HG03342 (cell line): ENCODE measurements around the gene ABCA9.

ENCODE experiments used
- ATAC-seq: cut with Tn5 transposase; IDR thresholded peaks from one replicate; pipeline ENCODE4 v1.9.1; 2021; ENCODE audit warnings: mild to moderate bottlenecking, moderate library complexity; ENCODE audit not compliant: unreplicated experiment

The ABCA9 gene

DNA sequence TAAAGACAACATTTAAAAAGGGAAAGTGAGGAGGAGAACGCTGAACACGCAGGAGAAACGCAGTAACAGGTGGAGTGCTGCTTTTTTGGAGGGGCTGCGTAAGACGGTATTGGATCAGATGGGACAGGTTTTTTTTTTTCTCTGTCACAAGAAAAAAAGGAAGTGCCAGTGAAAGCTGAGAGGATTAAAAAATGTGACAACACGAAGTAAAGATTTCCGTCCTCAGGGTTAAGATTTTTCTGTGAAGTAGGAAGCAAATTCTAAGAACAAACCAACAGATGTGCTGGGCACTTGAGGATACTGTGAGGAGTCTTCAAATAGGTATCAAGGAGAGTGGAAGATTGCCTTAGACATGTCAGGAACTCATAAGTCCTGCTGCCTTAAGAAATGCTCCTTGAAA is 5.8 kb upstream of the ABCA9 start:
- ATAC-seq, result no peak

DNA sequence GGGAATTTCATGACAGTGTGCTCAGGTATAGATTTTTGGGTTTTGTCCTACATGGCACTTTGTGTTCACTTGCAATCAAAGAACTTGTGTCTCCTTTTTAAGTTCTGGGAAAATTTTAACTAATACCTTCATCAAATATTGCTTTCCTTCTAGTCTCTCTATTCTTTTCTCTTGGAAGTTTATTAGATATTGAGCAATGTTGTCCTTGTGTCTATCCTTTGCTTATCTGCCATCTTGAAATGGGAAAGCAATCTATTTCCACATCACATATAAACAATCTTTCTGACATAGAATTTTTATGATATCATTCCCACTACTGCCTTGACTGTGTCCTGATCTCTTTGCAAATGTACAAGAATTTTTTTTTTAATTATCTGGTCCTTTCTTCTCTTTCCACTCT is 4.4 kb upstream of the ABCA9 start:
- ATAC-seq, result no peak

DNA sequence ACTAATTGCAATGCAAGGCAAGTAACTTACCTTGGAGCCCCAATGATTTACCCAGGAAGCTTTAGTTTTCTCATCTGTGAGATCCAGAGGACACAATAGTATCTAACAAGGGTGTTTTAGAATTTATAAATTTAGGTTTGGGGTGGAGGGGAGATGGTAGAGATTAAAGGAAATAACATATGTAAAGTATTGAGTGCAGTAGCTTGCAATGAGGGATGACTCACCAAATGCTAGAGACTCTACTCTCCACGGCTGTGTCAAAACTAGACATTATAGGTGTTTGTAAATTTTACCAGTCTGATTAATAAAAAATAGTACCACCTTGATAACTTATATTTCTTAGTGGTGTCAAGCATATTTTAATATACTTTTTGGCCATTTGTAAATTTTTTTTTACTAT is 3.7 kb upstream of the ABCA9 start:
- no peak for ATAC-seq

DNA sequence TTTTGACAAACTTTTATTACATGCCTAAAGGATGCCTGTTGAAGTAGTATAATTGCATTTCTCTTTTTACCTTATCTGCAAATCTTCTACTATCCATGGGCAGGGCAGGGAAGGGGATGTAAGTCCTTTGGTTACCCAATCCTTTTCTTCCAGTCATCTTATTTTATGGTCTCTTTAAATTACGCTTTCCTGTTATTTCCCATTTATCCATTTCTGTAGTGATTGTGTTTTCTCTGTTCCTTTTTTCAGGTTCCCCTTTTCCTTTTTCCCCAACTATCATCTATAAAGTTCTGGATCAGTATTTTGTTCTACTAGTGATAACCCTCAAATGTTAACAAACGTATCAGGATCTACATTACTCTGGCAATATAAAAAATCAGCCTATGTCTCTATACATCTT is 3.3 kb upstream of the ABCA9 start:
- no peak for ATAC-seq

DNA sequence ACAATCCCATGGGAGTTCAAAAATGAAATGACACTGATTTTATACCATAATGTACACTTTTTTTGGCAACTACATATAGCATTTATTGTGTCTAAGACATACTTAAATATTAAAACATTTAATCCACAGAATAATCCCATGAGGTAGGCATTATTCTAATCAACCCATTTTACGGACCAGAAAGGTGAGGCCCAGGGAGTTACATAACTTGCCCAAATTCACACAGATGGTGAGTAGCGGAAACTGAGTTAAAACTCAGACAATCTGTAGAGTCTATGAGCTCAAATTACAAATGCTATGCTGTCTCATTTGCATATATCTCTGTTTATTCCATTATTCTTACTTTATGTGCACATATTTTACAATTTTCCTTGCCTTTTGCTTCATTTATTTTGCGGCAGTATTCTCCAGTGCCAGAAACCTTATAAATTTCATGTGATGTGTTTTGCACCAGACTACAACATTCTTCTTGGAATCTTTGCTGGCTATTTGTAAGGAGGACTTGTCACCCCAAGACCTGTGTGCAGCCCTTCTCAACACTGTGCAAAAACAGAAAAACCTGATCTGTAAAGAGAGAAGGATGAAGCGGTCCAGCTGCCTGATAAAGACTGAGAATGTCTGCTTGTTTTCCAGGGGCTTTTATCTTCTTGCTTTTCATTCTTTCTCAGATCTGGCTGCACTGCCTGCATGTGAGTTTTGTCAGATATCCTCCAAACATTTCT is 2.3 kb upstream of the ABCA9 start:
- no peak for ATAC-seq

DNA sequence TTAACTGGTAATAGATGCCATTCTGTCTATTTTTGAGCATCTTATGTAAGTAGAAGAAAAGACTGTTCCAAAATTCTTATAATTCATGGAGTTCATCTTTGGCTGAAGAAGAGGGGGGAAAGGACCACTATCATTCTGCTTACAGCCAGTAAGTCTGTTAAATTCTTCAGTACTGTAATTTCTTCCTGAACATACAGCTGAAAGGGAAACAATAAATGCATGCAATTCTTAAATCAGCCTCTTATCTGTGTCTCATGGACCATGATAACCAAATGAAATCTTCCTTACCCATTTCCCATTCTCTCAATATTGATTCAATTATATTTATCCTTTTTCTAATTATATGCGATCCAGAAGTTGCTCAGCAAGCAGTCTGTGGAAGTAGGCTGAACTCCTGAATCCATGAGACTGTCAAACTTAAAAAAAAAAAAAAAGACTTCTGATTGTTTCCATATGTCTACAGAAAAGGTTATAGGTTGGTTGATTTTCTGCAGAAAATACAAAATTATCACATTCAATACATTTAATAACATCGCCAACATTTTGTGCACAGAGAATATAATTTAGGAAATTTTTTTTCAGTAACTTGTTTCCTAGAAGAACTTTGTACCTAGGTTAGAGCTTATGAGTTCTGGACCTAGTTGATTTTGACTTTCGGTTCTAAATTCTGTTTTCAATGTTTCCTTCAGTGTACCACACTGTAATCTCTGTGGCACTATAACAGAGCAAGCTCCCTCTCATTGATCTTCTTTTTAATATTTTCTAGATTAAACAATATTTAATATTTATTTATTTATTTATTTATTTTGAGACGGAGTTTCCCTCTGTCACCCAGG is 1.2 kb upstream of the ABCA9 start:
- ATAC-seq, result no peak

DNA sequence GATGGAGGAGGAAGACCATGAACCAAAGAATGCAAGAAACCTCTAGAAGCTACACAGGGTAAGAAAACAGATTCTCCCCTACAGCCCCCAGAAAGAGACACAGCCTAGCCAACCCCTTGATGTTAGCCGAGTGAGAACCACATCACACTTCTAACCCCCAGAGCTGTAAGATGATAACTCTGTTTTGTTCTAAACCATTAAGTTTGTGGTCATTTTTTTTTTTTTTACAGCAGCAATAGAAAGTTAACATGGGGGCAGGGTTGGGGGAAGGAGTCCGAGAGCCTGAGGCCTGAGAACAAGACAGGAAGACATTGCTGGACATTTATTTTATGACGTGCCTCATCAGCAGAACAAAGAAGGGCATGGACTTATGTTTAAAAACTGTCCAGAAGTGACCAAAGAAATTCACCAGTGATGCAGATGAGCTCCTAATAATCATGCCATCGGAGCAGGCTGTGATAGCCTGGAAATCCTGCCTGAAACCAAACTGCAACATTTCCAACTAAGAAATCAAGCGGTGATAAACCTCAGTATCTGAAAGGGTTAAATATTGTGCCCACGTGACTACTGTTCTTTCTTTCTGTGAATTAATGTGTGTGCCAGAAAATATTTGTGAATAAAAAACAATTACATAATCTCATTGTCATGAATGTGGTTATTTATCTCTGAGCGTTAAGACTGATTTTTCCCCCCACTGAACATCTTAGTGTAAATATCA is 1.1 kb downstream of the ABCA9 start:
- ATAC-seq, result no peak

DNA sequence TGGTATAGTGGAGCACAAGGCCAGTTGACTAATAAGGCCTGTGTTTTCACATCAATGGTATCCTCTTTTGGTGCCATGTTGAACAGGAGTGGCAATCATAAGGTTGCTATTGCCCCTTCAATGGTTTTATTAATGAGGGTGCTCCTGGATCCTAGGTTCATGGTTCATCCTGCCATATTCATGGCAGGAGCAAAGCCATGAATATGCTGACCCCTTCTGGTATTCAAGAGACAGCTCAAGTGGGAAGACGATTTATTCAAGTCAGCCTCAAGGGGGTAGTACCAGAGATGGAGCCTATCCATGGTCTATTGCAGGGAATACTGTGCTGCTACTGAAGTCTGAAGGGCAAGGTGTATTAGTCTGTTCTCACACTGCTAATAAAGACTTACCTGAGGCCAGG is 2.6 kb downstream of the ABCA9 start:
- no peak for ATAC-seq

DNA sequence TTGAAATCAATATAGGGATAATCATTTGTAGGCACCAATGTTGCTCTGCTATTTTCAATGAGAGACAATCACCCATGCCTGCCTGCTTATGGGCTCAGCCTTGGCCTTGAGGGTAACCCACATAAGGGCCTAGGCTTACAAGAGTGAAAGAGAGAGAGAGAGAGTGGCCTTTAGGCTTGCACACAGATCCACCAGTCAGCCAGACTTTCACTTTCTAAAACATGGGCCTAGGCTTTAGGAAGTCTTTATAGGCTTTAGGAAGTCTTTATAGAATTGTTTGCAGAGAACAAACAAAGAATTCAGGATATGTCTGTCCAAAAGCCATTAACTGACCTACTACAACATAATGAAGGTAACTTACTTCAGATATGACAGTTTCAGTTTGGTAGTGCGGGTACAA is 3.4 kb downstream of the ABCA9 start:
- ATAC-seq, result no peak

DNA sequence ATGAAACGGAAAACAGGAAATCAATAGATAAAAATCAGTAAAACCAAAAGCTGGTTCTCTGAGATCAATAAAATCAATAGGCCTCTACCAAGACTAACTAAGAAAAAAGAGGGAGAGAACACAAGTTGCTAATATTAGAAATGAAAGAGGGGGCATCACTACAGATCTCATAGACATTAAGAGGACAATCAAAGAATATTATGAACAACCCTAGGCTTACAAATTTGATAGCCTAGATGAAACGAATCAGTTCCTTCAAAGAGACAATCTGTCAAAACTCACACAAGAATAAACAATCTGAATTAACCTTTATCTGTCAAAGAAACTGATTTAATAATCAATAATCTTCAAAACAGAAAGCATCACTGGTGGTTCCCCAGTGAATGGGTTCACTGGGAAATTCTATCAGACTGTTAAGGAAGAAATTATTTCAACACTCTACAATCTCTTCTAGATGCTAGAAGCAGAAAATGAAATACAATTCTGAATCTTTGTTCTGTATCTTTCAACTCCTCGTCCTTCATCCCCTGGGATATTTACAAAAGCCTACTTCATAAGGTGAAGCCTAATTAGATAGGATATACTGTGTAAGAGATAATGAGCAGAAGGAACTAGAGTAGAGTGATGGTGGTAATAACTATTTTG is 4.4 kb downstream of the ABCA9 start:
- ATAC-seq, result no peak

DNA sequence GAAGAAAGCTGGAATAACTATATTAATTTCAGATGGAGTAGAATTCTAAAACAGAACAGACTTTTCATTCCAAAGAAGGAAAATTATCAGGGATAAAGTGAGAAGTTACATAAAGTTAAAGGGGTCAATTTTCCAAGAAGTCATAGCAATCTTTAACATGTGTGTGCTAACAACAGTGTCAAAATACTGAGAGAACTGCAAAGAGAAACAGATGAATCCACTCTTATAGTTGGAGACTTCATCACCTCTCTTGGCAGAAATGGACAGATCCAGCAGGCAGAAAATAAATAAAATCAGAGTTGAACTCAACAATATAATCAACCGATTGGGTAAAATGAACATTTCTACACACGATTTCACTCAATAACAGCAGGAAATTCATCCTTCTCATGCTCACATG is 5.4 kb downstream of the ABCA9 start:
- ATAC-seq, result no peak

DNA sequence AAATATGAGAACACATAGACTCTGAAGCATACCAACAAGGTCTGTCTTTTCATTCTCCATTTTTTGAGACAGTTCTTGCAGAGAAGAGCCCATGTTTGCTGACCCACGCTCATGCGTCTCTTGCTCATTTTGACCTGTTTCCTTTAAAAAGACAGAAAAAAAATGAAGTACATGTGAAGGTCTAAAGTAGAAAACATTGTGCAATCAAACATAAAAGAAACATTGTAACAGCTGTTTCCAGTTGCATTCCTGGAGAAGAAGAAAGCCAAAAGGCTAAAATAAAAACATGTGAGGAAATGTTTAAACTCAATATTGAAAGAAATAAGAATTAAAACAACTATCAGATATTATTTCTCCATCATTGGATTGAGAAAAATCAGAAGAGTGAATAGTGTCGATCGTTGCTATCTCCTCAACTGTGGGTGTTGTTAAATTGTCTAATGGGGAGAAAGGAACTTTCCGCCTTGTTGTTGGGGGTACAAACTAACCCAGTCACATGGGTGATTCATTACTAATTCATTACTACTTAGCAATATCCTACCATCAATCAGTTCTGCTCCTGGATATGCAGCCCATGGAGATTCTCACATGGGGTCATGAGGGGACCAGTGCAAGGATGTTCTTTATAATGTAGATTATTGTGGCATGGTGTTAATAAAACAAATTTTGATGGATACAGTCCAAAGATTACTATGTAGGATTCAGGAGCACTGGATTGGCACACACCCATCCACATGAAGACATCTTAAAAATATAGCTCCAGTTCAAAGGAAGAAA is 9.5 kb downstream of the ABCA9 start:
- ATAC-seq, result no peak

DNA sequence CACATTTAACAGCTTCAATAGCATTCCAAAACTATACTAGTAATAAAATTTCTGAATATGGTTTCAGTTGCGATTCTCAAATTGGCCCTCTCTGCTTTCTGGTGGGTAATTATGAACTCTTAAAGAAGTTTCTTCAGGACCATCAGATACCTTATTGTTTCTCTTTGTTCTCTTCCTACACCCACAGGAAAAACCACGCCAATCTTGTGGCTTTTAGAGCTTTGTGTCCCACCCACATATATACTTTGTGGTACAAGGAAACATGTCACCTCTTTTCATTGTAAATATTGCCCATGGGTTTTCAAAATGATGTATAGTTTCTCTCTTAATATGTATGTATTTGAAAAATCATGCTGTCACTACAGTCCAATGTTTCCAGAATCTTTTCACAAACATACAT is 12.1 kb downstream of the ABCA9 start:
- ATAC-seq, result no peak

DNA sequence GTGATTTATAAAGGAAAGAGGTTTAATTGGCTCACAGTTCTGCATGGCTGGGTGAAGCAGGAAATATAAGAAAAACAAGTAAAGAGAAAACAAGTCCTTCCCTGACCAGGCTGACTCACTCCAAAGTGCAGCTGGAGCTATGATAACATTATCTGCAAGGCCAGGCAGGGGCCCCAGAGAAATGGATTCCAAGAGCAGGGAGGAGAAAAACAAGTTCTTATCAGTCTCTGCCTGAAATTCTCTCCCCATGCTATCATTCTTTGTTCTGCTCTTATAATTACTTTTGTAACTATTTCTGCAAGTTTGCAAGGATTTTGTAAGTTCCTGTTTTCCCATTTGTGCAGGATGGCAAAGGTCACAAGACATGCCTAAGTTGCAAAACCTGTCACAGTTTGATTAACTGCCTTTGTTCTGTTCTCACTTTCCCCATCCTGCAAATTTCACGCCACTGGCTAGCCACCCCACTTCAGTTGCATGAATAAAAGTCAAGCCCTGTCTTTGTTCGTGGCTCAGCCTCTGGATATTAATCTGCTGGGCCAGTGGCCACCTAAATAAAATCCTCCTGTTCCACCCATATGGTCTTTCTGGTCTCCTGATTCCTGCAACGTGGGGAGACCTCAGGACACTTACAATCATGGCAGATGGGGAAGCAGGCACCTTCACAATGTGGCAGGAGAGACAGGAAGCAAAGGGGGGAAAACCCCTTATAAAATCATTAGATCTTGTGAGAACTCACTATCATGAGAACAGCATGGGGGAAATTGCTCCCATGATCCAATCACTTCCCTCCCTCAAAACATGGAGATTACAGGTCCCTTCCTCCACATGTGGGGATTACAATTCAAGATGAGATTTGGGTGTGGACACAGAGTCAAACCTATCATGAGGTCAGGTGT is 13.1 kb downstream of the ABCA9 start:
- ATAC-seq, result no peak

DNA sequence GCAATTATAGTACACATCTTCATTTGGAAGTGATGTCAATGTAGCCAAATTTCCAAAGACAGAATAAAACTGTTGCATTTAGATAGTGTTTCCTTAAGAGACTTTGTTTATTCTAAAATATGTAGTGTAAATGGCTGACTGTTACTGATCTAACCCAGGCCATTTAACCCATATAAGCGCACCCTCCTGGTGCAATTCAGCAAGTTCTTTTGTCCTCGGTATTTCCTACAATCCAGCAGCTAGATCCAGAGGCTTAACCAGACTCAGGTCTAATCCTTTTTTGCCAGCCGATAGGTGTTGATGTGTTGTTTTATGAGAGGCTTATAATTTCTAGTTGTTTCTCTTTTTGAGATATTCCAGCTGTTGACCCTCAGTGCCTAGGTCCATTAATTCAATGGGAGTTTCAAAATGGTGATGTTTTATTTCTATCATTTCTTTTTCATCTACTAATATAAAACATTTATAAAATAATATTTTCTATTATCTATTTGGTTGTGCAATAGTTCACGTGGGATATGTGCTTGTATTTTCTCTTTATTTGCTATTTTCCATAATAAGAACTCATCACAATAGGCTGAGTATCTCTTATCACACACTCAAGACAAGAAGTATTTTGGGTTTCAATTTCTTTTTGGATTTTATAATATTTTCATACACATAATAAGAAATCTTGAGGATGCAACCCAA is 14.5 kb downstream of the ABCA9 start:
- ATAC-seq, result no peak

DNA sequence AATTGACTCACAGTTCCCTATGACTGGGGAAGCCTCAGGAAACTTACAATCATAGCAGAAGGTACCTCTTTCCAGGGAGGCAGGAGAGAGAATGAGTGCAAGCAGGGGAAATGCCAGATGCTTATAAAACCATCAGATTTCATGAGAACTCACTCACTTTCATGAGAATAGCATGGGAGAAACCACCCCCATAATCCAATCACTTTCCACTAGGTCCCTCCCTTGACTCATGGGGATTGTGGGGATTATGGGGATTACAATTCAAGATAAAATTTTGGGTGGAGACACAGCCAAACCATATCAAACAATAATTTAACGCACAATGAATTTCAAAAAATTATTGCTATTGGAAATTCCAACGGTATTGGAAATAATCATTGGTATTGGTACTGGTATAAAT is 15.1 kb downstream of the ABCA9 start:
- ATAC-seq, result no peak

DNA sequence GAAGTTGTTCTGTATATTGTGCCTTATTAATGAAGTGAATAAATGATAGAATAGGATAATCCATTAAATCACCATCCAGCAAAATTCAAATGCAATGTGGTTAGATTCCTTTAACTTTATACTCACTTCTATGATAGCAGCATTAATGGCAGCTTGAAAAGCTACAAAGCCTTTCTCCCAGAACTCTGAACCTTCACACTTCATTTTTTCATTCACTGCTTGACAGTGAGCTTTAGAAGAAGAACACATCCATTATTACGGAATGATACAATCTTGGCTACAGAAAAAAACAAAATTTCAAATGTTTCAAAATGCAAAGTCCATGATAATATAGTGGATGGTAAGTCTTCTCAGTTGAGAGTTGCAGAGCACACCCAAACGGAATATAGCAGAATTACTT is 16.4 kb downstream of the ABCA9 start:
- no peak for ATAC-seq

DNA sequence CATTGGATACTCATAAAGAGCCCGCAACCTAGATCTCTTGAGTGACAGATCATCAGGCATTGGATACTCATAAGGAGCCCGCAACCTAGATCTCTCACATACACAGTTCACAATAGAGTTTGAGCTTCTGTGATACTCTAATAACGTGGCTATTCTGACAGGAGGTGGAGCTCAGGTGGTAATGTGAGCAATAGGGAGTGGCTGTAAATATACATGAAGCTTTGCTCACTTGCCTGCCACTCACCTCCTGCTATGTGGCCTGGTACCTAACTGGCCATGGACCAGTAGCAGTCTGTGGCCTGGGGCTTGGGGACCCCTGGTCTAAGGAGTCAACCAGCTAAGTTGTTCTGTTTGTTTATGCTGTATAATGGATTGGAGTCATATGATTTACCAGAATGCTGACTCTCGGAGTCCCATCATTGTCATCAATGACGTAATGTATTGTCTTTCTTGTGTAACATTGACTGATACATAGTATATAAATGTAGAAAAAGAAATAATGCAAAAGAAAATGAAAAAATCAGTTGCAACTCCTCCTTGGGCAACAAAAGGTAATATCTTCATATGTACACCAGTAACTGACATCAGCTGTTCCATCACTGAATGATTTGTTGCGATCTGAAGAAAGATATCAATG is 17.5 kb downstream of the ABCA9 start:
- no peak for ATAC-seq

DNA sequence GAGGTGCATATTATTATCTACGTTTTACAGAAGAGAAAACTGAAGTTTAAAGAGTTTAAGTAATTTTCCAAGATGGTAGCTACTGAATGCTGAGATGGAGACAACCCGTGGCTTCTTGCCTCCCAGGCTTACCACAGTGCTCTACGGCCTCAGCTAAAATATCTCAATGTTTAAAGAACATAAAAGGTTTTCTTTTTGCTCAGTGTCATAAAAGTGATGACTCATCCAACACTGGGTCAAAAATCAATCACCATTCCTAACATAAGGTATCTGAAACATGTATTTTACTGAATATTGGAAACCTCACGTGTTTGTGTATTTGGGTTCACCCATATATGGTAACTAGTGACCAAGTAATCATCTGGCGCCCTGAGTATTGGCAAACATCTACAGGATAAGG is 18.4 kb downstream of the ABCA9 start:
- no peak for ATAC-seq
